Panc1 (cell line): ENCODE measurements around the gene CEP57. TPM values are rescaled to one million over a fixed set of nuclear protein-coding genes. Genes with fewer than 3 reads are reported as not detected.

Experiments
- ATAC-seq: fragments of 200-7000 bp; cut with Tn5 transposase; 2 replicates; pipeline ENCODE4 v1.9.1; 2020; ENCODE audit warnings: mild to moderate bottlenecking, moderate library complexity
- BruUV-seq: library from RNA; stranded (reverse); fragments of 400-500 nt; replicated peaks from 2 replicates; lab custom pipeline; 2021; lab: Mats Ljungman, UMichigan
- CTCF ChIA-PET: fragments of 300-600 bp; sonication (Branson Sonifier 250); formaldehyde crosslinking; loops from one replicate; lab custom pipeline; 2022; ENCODE audit warnings: antibody characterized with exemption; lab: Charles Lee
- POLR2A ChIA-PET: fragments of 300-600 bp; sonication (Branson Sonifier 250); formaldehyde crosslinking; loops from one replicate; lab custom pipeline; 2022; ENCODE audit warnings: antibody characterized with exemption; lab: Charles Lee
- DNase-seq: peaks from one replicate; pipeline ENCODE4 v3.0.0-alpha.2; 2010; ENCODE audit warnings: low read depth, low spot score
- H3K27ac ChIP-seq: 2 replicates; pipeline ENCODE4 v1.5.1; 2011; ENCODE audit warnings: mild to moderate bottlenecking, low read length, inconsistent platforms
- H3K27me3 ChIP-seq: fragments of 200-500 bp; sonication (Bioruptor generic); 2 replicates; pipeline ENCODE4 v1.6.0; 2014; ENCODE audit warnings: low read length, inconsistent platforms; ENCODE audit not compliant: control insufficient read depth, insufficient read depth
- H3K36me3 ChIP-seq: fragments of 200-500 bp; sonication (Bioruptor generic); 2 replicates; pipeline ENCODE4 v1.5.1; 2014; ENCODE audit warnings: inconsistent platforms, mild to moderate bottlenecking, low read length, moderate library complexity; ENCODE audit not compliant: control insufficient read depth, insufficient read depth
- H3K4me1 ChIP-seq: 2 replicates; pipeline ENCODE4 v1.5.1; 2011; ENCODE audit warnings: inconsistent platforms, mild to moderate bottlenecking, low read length, moderate library complexity; ENCODE audit not compliant: control insufficient read depth, insufficient read depth
- H3K4me3 ChIP-seq, 2 experiments: 2 replicates each; pipeline ENCODE4 v1.5.1; 2011 to 2012; ENCODE audit warnings: low read depth in 2 of 2, low read length in 2 of 2, mild to moderate bottlenecking in 2 of 2, inconsistent platforms in 1 of 2, moderate library complexity in 1 of 2
- H3K9me3 ChIP-seq: fragments of 200-500 bp; sonication (Bioruptor generic); 2 replicates; pipeline ENCODE4 v1.5.1; 2014; ENCODE audit warnings: low read depth, mild to moderate bottlenecking, inconsistent platforms, low read length, moderate library complexity; ENCODE audit not compliant: control insufficient read depth, insufficient read depth
- CTCF ChIP-seq: fragments of 450-650 bp; IDR thresholded peaks from 2 replicates; pipeline ENCODE4 v1.5.1; 2017; ENCODE audit warnings: mild to moderate bottlenecking
- POLR2AphosphoS5 ChIP-seq: IDR thresholded peaks from 2 replicates; pipeline ENCODE4 v1.6.1; 2012; ENCODE audit warnings: mild to moderate bottlenecking, low read depth, low read length, moderate library complexity
- SIN3A ChIP-seq: IDR thresholded peaks from 2 replicates; pipeline ENCODE4 v1.6.1; 2012; ENCODE audit warnings: low read depth, mild to moderate bottlenecking, low read length, moderate library complexity, borderline replicate concordance; ENCODE audit not compliant: insufficient read depth
- TCF7L2 ChIP-seq: IDR thresholded peaks from 2 replicates; pipeline ENCODE4 v1.6.1; 2011; ENCODE audit warnings: mild to moderate bottlenecking, low read depth, low read length, inconsistent platforms
- in situ Hi-C: cut with HindIII; loops from 2 replicates; pipeline ENCODE4 v1.10.0; 2016; ENCODE audit warnings: low sequenced_read_pairs, low pct_unique_long_range_greater_than_20kb
- intact Hi-C: fragments of 100-400 bp; cut with micrococcal nuclease; formaldehyde crosslinking; loops from one replicate; pipeline ENCODE4 v1.10.0; 2022; ENCODE audit not compliant: unreplicated experiment
- total RNA-seq: library from RNA; stranded (reverse); gene quantifications from one replicate; pipeline ENCODE4 v1.2.1, GENCODE V29; 2021; ENCODE audit not compliant: unreplicated experiment
- TF ChIP-seq, protein P1 (sequence below), 2 experiments: IDR thresholded peaks; 2 replicates each; pipeline ENCODE4 v1.6.1; 2011 to 2012; ENCODE audit warnings: low read depth in 2 of 2, control low read depth in 1 of 2, low read length in 1 of 2, mild to moderate bottlenecking in 1 of 2, moderate library complexity in 1 of 2; ENCODE audit not compliant: insufficient read depth in 1 of 2

CEP57 gene
- total RNA-seq, 1 experiment from 2014 or later: 50.3 TPM

DNA sequence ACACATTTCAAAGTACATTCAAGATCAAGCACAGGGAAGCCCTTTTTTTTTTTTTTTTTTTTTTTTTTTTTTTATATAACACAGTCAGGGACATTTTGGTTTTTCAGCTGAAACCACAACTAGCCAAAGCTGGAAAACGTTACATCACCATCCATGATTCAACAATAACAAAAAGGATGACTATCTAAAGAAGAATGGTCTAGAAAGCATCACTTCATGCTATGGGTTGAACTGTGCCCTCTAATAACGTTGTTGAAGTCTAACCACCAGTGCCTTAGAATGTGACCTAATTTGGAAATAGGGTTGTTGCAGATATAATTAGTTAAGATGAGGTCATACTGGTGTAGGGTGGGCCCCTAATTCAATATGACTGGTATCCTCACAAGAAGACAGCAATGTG, 87.0 kb downstream of the CEP57 start:
- in situ Hi-C loops: no loop called here
- TF ChIP-seq POLR2AphosphoS5: no peak
- no peak for TF ChIP-seq TCF7L2
- TF ChIP-seq CTCF: no peak
- TF ChIP-seq, protein P1, sequence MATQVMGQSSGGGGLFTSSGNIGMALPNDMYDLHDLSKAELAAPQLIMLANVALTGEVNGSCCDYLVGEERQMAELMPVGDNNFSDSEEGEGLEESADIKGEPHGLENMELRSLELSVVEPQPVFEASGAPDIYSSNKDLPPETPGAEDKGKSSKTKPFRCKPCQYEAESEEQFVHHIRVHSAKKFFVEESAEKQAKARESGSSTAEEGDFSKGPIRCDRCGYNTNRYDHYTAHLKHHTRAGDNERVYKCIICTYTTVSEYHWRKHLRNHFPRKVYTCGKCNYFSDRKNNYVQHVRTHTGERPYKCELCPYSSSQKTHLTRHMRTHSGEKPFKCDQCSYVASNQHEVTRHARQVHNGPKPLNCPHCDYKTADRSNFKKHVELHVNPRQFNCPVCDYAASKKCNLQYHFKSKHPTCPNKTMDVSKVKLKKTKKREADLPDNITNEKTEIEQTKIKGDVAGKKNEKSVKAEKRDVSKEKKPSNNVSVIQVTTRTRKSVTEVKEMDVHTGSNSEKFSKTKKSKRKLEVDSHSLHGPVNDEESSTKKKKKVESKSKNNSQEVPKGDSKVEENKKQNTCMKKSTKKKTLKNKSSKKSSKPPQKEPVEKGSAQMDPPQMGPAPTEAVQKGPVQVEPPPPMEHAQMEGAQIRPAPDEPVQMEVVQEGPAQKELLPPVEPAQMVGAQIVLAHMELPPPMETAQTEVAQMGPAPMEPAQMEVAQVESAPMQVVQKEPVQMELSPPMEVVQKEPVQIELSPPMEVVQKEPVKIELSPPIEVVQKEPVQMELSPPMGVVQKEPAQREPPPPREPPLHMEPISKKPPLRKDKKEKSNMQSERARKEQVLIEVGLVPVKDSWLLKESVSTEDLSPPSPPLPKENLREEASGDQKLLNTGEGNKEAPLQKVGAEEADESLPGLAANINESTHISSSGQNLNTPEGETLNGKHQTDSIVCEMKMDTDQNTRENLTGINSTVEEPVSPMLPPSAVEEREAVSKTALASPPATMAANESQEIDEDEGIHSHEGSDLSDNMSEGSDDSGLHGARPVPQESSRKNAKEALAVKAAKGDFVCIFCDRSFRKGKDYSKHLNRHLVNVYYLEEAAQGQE (IDR thresholded peaks at IDR 0.05; ENCODE audit: insufficient read depth in 1 of 2, low read depth in 2 of 2, low read length in 1 of 2): no peak
- no peak for TF ChIP-seq SIN3A
- ATAC-seq: no peak

More for the DNA sequence above, 87.0 kb downstream of the CEP57 start:
- CTCF ChIA-PET: no interaction called here
- H3K4me3 ChIP-seq: no peak overlapping the region
- no peaks in the 10 kb centered on the region for H3K36me3 ChIP-seq
- no peaks in the 10 kb centered on the region for H3K27me3 ChIP-seq
- no peak overlapping the region for H3K27ac ChIP-seq
- H3K9me3 ChIP-seq: no peaks in the 10 kb centered on the region
- no peak for DNase-seq
- POLR2A ChIA-PET: no interaction called here
- H3K4me1 ChIP-seq: no peaks in the 10 kb centered on the region
- no TSS peak for BruUV-seq
- intact Hi-C loops: no loop called here

Other genes with a start within 250 kb of the CEP57 start
- gene FAM76B, start 716 bp upstream of the CEP57 start, total RNA-seq: 31.2 TPM
- 44.8 TPM for gene MTMR2, start 133.6 kb downstream of the CEP57 start, total RNA-seq